ENCODE results near the gene TRPM8.

- TF ChIP-seq, protein P1, sequence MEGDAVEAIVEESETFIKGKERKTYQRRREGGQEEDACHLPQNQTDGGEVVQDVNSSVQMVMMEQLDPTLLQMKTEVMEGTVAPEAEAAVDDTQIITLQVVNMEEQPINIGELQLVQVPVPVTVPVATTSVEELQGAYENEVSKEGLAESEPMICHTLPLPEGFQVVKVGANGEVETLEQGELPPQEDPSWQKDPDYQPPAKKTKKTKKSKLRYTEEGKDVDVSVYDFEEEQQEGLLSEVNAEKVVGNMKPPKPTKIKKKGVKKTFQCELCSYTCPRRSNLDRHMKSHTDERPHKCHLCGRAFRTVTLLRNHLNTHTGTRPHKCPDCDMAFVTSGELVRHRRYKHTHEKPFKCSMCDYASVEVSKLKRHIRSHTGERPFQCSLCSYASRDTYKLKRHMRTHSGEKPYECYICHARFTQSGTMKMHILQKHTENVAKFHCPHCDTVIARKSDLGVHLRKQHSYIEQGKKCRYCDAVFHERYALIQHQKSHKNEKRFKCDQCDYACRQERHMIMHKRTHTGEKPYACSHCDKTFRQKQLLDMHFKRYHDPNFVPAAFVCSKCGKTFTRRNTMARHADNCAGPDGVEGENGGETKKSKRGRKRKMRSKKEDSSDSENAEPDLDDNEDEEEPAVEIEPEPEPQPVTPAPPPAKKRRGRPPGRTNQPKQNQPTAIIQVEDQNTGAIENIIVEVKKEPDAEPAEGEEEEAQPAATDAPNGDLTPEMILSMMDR (IDR thresholded peaks at IDR 0.05; ENCODE audit: borderline replicate concordance, extremely low read depth, low read length, poor library complexity, severe bottlenecking): no peak
- TF ChIP-seq EZH2 (IDR thresholded peaks at IDR 0.05; ENCODE audit: borderline replicate concordance, low read depth, low read length, severe bottlenecking): no peak
Measured at GRCh38 chr2:233952335-233952734, 35.2 kb downstream of the TRPM8 start.

All from DND-41 (cell line).